Body of pancreas (tissue), 4 donors: ENCODE results near the gene SPDYE17.
"Not testable (repeated sequence)": the region's sequence is repeated elsewhere in the genome, so short reads cannot be mapped to it uniquely, and the experiment has no call there.

Source experiments
- POLR2A ChIP-seq, 3 donors: fragments of 450-650 bp; IDR thresholded peaks; one replicate each; pipeline ENCODE4 v1.6.1; 2016; ENCODE audit warnings: antibody characterized with exemption in 3 of 3, mild to moderate bottlenecking in 2 of 3
- TF ChIP-seq, protein P1 (sequence below), 7 experiments: fragments of 450-650 bp in 4 of 7; fragments of 200-600 bp in 3 of 7; sonication (generic) in 3 of 7; IDR thresholded peaks; one replicate each; pipeline ENCODE4 v1.5.1; 2016 to 2019; ENCODE audit warnings: antibody characterized with exemption in 7 of 7

DNA sequence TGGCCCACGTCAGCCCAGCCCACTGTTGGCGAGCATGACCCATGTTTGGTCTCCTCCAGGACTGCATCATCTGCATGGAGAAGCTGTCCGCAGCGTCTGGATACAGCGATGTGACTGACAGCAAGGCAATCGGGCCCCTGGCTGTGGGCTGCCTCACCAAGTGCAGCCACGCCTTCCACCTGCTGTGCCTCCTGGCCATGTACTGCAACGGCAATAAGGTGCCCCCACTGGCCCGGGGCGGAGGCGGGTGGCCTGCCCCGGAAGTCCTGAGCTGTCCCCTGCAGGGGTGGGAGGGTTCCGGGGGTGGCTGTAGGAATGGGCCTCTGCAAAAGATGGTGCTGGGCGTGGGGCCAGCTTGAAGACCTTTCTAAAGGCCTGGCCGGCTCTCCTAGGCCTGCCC is 30.1 kb downstream of the SPDYE17 start:
- TF ChIP-seq, protein P1, sequence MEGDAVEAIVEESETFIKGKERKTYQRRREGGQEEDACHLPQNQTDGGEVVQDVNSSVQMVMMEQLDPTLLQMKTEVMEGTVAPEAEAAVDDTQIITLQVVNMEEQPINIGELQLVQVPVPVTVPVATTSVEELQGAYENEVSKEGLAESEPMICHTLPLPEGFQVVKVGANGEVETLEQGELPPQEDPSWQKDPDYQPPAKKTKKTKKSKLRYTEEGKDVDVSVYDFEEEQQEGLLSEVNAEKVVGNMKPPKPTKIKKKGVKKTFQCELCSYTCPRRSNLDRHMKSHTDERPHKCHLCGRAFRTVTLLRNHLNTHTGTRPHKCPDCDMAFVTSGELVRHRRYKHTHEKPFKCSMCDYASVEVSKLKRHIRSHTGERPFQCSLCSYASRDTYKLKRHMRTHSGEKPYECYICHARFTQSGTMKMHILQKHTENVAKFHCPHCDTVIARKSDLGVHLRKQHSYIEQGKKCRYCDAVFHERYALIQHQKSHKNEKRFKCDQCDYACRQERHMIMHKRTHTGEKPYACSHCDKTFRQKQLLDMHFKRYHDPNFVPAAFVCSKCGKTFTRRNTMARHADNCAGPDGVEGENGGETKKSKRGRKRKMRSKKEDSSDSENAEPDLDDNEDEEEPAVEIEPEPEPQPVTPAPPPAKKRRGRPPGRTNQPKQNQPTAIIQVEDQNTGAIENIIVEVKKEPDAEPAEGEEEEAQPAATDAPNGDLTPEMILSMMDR (IDR thresholded peaks at IDR 0.05) = not testable (repeated sequence)
- not testable (repeated sequence) for TF ChIP-seq POLR2A (IDR thresholded peaks at IDR 0.05)
